ENCODE data around the gene PCDHGA10.
"Not testable (repeated sequence)": the region's sequence is repeated elsewhere in the genome, so short reads cannot be mapped to it uniquely, and the experiment has no call there.

DNA sequence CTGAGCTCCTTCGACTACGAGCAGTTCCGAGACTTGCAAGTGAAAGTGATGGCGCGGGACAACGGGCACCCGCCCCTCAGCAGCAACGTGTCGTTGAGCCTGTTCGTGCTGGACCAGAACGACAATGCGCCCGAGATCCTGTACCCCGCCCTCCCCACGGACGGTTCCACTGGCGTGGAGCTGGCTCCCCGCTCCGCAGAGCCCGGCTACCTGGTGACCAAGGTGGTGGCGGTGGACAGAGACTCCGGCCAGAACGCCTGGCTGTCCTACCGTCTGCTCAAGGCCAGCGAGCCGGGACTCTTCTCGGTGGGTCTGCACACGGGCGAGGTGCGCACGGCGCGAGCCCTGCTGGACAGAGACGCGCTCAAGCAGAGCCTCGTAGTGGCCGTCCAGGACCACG lies 19.5 kb downstream of the PCDHGA10 start:
- not testable (repeated sequence) for TF ChIP-seq CTCF, POLR2A (IDR thresholded peaks at IDR 0.05)
